HCEC 1CT (cell line): ENCODE results near the gene GOLGA6L10.
"Not testable (repeated sequence)": the region's sequence is repeated elsewhere in the genome, so short reads cannot be mapped to it uniquely, and the experiment has no call there.

Source experiments
- DNase-seq: peaks from one replicate; pipeline ENCODE4 v3.0.0-alpha.2; 2017

Gene GOLGA6L10

DNA sequence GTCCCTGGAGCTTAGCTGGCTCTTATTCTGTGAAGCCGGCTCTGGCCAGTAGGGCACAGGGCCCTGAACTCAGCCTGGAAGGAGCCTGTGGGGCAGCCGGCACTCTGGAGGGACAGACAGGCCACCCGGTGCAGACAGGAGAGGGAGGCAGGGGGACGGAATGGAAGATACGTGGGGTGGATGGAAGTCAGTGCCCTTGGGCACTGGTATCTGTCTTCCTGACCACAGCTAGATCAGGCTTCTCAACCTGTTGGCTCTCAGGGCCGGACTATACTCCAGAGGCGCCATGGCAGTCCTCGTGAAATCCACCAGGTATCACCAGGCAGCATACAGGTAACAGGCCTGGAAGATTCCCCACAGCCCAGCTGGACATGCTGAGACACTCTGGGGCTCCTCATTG is 10.7 kb downstream of the GOLGA6L10 start:
- DNase-seq: not testable (repeated sequence)

DNA sequence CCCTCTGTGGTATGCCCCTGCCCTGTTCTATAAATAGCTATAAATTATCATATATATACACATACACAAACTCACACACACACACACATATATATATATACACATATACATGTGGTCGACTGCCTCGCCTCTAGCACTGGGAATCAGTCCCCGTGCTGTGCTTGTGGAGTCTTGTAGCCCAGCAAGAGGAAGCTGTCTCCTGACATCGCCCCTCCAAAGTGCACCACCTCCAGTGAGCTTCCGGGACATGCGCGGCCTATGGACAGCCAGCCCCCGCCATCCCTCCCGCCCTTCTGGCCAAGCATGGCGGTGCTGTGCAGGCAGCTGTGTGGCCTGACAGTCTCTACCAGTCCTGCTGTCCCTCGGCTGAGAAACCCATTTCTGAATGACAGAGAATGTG is 11.2 kb downstream of the GOLGA6L10 start:
- not testable (repeated sequence) for DNase-seq

DNA sequence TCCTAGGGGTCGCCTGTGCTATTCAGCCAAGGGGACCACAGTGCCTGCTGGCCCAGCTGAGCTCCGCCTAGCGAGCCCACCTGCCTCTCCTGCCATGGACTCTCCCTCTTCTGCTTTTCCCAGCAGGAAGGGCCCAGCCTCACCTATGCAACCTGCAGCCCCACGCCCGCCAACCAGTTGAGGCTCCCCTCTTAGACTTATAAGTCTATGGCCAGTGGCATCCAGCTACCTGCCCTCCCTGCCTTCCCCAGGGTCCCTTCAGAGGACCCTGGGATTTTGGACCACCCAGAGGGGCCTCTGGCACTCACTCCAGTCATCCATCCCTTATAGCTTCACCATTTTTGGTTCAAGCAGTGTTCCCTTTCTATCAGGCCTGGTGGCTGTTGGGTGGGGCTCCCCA is 12.2 kb downstream of the GOLGA6L10 start:
- not testable (repeated sequence) for DNase-seq

DNA sequence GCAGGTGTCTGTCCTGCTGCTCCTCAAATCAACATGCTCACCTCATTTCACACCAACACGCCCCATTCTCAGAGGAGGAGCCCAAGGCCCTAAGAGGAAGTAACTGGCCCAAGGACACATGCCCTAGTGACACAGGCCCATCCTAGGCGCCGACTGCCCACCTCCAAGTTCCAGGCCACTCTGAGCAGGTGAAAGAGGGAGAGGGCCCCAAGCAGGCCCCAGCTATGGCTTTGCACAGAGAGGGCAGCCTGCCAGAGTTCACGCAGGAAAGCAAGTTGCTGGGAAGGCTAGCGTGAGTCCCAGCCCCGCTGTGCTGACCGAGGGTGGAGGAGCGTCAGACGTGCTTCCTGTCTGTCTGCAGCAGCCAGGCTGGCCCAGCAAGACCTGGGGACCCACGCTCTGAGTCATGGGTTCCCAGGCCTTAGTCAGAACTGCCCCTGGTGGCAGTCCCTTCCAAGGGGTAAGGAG is 13.1 kb downstream of the GOLGA6L10 start:
- peak; percentile 0 for DNase-seq

DNA sequence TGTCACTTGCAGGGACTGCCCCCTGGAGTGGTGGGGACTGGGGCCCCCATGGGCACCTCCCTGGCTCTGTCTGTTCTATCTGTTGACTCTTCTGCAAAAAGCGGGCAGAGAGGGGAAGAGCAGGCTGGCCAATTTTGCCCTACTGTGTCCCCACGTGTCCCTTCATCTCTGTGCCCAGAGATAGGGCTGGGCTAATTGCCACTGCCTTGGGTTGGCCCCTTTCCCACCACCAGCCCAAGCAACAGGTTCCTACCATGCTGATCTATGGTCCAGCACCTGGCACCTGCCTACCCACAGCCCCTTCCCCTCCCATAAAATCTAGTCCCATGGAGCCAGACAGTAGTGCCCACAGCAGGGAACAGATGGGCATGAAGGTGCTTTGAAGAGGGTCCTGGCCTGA is 14.3 kb downstream of the GOLGA6L10 start:
- not testable (repeated sequence) for DNase-seq

DNA sequence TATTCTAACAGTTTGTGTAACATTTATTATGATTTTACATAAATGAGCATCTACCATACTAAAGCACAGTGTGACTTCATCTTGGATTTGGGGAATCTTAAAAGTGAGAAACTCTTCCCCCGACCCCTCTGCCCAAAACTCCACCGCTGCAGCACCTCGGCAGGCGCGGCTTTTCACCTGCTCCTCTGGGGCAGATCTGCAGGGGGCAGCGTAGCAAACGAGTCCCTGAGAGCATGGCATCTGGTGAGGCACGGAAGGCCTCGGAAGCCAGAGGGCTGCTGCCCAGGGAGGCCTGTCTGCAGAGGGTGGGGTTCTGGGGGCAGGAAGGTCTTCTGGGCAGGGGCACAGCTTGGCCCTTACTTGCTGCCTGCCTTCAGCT is 14.7 kb downstream of the GOLGA6L10 start:
- DNase-seq: not testable (repeated sequence)

DNA sequence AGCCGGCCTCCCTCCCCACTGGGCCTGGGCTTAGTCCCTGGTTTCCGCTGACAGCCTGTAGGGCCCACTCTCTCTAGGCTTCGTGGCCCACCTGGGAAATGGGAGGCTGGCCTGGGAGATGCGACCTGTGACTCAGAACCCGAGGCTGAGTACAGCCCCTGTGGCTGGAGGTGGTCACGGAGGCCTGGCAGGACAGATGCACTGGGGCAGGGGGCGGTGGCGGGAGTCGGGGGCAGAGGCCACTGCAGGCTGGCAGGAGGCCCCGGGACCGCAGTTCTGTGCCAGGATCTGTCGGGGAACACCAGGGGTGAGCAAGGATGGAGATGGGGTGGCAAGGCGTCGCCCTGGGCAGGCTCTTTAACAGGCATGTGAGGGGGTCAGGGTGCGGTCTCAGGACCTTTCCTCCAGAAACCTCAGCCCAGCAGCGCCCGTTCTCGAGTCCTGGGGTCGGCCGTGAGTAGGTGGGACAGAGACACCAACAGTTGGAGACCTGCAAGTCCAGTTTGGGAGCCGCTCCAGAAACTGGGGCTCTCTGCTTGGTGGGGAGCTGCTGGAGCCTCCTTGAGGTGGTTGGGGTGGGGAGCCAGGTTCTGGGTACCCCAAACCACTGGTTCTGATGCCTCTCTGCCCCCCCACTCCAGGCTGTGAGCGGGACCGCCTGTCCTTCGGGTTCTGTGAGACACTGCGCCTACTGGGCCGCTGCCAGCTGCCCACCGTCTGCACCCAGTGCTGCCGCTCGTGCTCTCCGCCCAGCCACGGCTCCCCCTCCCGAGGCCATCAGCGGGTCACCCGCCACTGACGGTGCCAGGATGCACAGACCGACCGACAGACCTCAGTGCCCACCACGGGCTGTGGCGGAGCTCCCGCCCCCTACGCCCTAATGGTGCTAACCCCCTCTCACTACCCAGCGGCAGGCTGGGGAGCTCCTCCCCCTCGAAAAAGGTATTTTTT is 15.4 kb downstream of the GOLGA6L10 start:
- not testable (repeated sequence) for DNase-seq

DNA sequence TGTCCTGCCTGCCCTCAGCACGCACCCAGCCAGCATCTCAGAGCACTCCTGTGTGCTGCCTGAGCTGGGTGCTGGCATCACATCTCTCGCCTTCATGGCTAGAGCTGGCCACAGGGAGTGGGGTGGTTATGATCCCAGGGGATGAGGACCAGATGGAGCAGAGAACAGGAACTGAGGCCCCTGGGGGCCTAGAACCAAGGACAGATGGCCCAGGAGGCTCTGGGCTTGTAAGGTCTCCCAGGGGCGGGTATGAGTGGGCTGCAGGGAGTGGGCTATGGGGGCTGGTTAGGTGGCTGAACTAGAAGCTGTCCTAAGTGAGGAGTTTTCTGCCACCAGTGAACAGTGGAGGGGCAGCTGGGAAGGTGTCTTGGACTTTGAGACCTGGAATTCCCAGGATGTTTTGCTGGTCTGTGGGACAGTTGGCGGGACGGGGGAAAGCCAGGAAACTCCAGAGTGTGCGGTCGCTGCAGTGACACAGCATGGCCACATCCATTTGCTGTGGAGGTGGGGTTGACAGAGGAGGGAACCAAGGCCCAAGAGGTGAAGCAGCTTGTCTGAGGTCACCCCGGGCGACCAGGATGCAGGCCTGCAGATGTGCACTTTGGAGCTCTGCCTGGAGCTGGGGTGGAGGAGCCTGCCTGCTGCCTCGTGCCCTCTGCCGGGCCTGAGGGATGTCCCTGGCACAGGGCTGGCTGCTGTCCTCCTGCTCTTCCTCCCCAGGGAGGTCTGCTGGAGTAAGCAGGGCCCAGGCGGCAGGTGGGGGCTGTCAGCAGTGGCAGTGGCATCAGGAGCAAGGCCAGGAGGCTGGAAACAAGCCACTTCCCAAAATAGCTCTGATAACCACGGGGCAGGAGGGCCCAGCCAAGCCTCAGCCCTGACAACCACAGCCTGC is 16.3 kb downstream of the GOLGA6L10 start:
- not testable (repeated sequence) for DNase-seq

DNA sequence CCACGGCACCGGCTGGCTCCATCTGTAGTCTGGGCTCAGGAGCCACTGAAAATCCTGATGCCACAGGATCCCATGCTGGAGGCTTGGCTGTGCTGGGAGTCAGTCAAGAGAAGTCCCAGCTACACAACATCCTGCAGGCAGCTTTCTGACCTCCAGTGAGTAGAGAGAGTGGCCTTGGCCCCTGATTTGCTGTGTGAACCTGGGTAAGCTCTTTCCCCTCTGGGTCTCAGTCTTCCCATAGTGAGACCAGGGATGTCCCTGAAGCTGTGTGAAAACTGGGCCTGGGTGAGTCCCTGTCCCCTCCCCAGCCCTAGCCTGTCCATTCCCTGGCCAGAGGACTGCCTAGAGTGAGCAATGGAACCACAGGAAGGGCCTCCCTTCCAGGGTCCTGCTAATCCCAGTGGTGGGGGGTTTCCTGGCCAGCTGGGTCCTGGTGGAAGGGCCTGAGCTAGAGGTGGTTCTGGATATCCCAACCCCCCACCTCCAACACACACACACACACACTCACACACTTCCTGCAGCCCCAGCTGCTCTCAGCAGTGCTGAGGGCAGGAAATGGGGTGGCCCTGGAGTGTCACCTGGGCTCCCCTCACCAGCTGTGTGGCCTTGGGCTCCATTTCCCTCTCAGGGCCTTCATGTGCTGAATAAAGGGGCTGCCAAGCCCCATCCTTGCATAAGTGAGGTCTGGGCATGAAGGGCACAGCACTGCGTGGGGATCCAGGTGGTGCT is 17.5 kb downstream of the GOLGA6L10 start:
- not testable (repeated sequence) for DNase-seq

DNA sequence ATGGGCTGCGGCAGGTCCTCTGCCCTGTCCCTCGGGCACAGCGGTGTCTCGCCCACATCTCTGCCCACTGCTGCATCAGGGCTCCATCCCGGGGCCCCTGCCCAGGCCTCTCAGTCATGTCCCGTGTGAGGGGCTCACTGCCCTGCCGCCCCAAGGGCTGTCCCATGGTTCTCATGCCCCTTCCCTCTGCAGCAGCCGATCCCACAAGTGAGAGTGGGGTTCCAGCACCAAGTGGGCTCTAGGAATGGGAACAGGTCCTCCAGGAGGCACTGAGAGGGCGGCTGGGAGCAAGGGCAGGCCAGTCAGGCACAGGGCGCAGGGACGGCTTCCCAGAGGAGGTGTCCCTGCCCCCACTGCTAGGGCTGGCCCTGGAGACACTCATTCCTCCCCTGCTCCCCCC is 18.4 kb downstream of the GOLGA6L10 start:
- not testable (repeated sequence) for DNase-seq

DNA sequence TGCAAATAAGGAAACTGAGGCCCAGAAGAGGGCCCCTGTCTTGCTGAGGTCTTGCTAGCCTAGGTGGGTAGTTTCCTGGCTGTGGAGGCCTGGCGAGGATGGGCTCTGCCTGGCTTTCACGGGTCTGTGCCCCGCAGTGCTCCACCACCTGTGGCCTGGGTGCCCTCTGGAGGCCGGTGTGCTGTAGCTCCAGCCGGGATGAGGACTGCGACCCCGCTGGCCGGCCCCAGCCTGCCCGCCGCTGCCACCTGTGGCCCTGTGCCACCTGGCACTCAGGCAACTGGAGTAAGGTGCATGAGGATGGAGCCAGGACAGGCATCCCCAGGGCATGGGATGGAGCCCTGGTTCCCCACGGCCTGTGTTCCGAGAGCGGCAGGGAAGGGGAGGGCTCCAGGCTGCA is 20.2 kb downstream of the GOLGA6L10 start:
- not testable (repeated sequence) for DNase-seq

DNA sequence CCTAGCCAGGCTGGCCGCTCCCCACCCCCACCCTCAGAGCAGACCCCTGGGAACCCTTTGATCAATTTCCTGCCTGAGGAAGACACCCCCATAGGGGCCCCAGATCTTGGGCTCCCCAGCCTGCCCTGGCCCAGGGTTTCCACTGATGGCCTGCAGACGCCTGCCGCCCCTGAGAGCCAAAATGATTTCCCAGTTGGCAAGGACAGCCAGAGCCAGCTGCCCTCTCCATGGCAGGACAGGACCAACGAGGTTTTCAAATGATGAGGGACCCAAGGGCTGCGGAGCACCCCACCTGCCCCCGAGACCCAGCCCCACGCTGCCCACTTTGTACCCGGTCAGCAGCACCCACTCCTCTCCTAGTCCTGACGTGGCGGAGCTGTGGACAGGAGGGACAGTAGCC is 21.9 kb downstream of the GOLGA6L10 start:
- not testable (repeated sequence) for DNase-seq

DNA sequence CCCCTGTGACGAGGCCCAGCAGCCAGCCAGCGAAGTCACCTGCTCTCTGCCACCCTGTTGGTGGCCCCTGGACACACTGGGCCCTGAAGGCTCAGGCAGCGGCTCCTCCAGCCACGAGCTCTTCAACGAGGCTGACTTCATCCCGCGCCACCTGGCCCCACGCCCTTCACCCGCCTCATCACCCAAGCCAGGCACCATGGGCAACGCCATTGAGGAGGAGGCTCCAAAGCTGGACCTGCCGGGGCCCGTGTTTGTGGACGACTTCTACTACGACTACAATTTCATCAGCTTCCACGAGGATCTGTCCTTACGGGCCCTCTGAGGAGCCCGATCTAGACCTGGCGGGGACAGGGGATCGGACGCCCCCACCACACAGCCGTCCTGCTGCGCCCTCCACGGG is 22.4 kb downstream of the GOLGA6L10 start:
- DNase-seq: not testable (repeated sequence)

DNA sequence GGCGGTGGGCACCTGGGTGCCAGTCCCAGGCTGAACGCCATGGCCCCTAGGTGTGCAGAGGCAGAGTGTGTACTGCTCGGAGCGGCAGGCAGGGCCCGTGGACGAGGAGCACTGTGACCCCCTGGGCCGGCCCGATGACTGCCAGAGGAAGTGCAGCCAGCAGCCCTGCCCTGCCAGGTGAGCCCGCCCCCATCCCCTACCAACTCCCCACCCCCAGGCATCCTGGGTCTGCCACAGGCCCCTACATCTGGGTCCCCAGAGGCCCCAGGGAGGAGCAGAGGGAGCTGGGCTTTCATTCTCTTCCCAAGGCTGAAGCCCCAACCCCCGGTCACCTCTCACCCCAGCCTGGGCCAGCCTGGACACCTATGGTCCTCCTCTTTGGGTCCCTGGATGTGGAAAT is 23.6 kb downstream of the GOLGA6L10 start:
- not testable (repeated sequence) for DNase-seq

DNA sequence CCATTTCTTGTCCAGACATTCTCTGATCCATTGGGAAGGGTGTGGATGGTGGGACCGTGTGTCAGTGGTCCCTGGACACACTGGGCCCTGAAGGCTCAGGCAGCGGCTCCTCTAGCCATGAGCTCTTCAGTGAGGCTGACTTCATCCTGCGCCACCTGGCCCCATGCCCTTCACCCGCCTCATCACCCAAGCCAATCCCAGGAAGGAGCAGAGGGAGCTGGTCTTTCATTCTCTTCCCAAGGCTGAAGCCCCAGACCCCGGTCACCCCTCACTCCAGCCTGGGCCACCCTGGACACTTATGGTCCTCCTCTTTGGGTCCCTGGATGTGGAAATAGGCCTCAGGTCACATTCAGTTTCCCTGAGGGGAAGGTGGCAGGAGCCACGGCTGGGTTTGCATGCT is 24.4 kb downstream of the GOLGA6L10 start:
- not testable (repeated sequence) for DNase-seq

DNA sequence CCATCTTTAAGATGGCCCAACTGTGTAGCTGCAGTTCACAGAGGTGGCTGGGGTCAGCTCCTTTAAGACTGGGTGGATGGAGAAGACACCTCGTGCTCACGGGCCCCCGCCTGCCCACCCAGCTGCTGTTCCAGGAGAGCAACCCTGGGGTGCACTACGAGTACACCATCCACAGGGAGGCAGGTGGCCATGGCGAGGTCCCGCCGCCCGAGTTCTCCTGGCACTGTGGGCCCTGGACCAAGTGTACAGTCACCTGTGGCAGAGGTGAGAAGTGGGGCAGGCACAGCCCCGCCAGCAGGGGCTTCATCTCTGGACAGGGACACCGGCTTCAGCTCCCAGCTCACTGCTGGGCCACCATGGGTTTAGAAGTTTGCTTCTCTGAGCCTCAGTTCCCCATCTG is 26.8 kb downstream of the GOLGA6L10 start:
- not testable (repeated sequence) for DNase-seq

DNA sequence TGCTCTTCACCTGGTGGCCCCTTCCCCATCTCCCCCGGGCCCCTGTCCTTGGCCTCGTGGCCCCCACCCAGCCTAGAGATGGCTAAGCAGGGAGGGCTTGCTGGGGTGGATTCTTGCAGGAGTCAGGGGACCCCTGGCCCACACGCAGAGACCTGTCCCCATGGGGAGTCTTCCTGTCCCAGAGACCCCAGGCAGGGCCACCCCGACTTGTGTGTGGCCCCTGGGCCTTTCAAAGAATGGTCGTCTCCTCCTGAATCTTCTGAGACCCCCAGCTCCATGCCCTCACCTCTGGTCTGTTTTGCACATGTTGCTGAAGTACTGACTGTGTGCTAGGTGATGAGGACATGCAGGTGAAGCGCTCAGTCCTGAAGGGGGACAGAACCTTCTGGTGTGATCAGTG is 28.4 kb downstream of the GOLGA6L10 start:
- not testable (repeated sequence) for DNase-seq

DNA sequence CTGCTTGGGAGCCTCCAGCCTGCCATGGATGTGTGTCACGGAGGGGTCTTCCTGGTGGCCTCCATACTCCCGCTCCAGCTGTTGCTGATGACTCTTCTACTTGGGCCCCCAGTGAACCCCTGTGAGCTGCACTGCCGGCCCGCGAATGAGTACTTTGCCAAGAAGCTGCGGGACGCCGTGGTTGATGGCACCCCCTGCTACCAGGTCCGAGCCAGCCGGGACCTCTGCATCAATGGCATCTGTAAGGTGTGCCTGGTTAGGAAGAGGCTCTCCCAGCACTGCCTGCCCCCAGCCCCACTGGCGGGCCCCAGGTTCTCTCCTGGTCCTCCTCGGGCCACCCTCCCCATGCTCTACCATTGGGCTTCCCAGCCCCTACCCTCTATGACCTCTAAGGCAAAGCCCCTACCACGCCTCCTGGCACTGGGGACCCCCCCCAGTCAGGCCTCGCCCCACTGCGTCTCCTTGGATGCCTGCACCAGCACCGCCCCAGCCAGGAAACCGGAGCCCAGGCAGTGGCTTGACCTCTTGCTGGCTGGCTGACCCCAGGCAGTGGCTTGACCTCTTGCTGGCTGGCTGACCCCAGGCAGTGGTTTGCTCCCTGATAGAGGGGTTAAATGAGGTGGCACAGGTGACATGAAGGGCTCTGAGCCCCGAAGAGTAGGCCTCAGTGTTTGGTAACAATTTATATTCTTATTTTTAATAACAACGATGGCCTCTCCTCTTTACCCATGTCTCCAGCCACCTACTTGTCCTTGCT is 29.6 kb downstream of the GOLGA6L10 start:
- not testable (repeated sequence) for DNase-seq

DNA sequence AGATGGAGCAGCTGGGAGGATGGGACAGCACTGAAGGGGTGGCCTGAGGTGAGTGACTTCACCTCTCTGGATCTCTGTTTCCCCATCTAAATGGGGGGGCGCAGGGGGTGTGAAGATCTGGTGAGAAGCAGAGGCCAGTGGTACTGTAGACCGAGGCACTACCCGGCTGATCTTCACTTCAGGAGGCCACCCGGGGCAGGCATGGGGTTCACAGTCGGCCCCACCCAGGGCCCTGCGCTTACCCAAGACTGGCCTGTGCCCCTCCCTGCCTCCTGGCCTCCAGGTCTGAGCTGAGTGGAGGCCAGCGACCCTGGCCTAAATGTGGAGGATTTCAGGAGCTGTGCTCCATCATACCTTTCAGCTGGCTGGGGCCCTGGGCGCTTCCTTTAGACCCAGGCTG is 31.0 kb downstream of the GOLGA6L10 start:
- DNase-seq: not testable (repeated sequence)

DNA sequence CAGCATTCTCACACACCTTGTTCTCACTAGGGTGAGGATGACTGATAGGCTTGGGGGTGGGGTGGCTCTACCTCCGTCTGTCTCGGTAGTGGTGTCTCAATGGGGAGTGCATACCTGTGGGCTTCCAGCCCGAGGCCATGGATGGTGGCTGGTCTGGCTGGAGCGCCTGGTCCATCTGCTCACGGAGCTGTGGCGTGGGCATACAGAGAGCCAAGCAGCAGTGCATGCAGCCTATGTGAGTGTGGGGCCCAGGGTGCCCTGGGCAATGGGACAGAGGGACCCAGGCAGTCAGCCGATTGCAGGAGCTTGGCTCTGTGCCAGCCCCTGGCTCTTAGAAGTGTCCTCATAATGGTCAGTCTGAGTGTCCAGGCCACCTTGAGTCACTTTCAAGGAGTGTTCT is 31.8 kb downstream of the GOLGA6L10 start:
- not testable (repeated sequence) for DNase-seq

DNA sequence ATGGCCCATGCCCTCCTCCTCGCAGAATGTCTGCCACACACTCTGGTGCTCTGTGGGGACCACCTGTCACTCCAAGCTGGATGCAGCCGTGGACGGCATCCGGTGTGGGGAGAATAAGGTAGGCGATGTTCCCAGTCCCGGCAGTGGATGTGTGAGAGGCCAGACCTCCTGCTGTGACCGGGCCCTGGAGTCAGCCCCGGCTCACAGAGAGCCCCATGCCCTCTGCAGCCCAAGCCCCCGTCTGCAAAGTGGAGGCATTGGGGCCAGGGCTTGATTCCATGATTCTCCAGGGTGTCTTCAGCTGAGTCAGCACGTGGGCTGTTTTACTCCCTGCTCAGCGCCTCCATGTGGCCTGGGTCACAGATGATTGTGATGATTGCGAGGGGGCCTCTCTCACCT is 32.2 kb downstream of the GOLGA6L10 start:
- DNase-seq: no peak
